SK-N-SH treated with all-trans-retinoic acid at 6 μM for 48 hours (cell line): ENCODE results near the gene SKIC3.

Experiments
- ARNTL ChIP-seq: fragments of 450-650 bp; formaldehyde crosslinking; IDR thresholded peaks from 2 replicates; pipeline ENCODE4 v1.5.0; 2020; ENCODE audit warnings: low read depth, mild to moderate bottlenecking, moderate library complexity, borderline replicate concordance
- BACH2 ChIP-seq: fragments of 250-450 bp; sonication (Bioruptor Pico); IDR thresholded peaks from 2 replicates; pipeline ENCODE4 v1.9.0; 2021; ENCODE audit warnings: mild to moderate bottlenecking, borderline replicate concordance
- GLIS3 ChIP-seq: fragments of 250-450 bp; sonication (Bioruptor Pico); IDR thresholded peaks from 2 replicates; pipeline ENCODE4 v1.5.0; 2020; ENCODE audit warnings: mild to moderate bottlenecking, moderate library complexity
- ISL1 ChIP-seq: fragments of 250-450 bp; sonication (Bioruptor Pico); IDR thresholded peaks from 2 replicates; pipeline ENCODE4 v2.1.2; 2022; ENCODE audit warnings: mild to moderate bottlenecking, moderate library complexity
- POU6F1 ChIP-seq: fragments of 250-450 bp; sonication (Bioruptor Pico); IDR thresholded peaks from 2 replicates; pipeline ENCODE4 v1.8.0; 2021; ENCODE audit warnings: low read depth, mild to moderate bottlenecking, moderate library complexity, borderline replicate concordance
- PPARA ChIP-seq: fragments of 250-450 bp; sonication (Bioruptor Pico); IDR thresholded peaks from 2 replicates; pipeline ENCODE4 v1.5.0; 2020; ENCODE audit warnings: mild to moderate bottlenecking, borderline replicate concordance
- RARB ChIP-seq: fragments of 250-450 bp; sonication (Bioruptor Pico); IDR thresholded peaks from 2 replicates; pipeline ENCODE4 v1.8.0; 2021; ENCODE audit warnings: mild to moderate bottlenecking, moderate library complexity
- TSHZ2 ChIP-seq: fragments of 250-450 bp; sonication (Bioruptor Pico); IDR thresholded peaks from 2 replicates; pipeline ENCODE4 v1.5.0; 2020; ENCODE audit warnings: mild to moderate bottlenecking, moderate library complexity
- ZC3H10 ChIP-seq: fragments of 250-450 bp; sonication (Bioruptor Pico); IDR thresholded peaks from 2 replicates; pipeline ENCODE4 v1.5.1; 2021; ENCODE audit warnings: mild to moderate bottlenecking, moderate library complexity
- ZFP3 ChIP-seq: fragments of 250-450 bp; sonication (Bioruptor Pico); IDR thresholded peaks from 2 replicates; pipeline ENCODE4 v1.5.0; 2020; ENCODE audit warnings: mild to moderate bottlenecking, moderate library complexity
- ZNF70 ChIP-seq: fragments of 450-650 bp; formaldehyde crosslinking; IDR thresholded peaks from 2 replicates; pipeline ENCODE4 v1.5.0; 2020; ENCODE audit warnings: mild to moderate bottlenecking, moderate library complexity
- ZNF8 ChIP-seq: fragments of 450-650 bp; formaldehyde crosslinking; IDR thresholded peaks from 2 replicates; pipeline ENCODE4 v1.5.0; 2020; ENCODE audit warnings: mild to moderate bottlenecking, moderate library complexity

DNA sequence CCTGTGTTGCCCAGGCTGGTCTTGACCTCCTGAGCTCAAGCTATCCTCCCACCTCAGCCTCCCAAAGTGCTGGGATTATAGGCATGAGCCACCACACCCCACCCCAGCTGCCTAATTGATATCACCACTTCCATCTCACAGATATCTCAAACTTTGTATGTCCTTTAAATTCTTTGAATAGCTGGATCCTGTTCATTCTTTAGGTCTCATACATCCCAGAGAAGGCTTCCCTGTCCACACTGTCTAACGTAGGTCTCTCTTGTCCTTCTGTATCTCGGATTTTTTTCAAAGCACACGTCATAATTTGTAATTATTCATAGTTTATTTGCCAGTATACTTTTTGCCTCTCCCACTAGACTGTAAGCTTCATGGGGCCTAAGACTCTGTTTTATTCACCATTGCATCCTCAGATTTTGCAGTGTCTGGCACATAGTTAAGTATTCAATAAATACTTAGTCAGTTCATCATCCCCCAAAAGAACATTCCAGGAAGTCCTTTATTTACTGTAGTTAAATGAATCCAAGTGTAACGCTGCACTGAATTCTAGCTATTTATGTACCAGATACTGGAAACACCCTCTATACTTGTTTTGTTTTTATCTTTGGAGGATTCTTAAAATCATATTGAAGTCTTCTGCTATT, 10.6 kb upstream of the SKIC3 start:
- TF ChIP-seq ARNTL (CRISPR knock-in tag): no peak
- TF ChIP-seq BACH2 (CRISPR knock-in tag): no peak
- TF ChIP-seq ZNF70: no peak
- TF ChIP-seq GLIS3: no peak
- no peak for TF ChIP-seq ZNF8
- TF ChIP-seq ISL1 (CRISPR knock-in tag): no peak
- no peak for TF ChIP-seq TSHZ2 (CRISPR knock-in tag)
- no peak for TF ChIP-seq ZFP3 (CRISPR knock-in tag)
- no peak for TF ChIP-seq RARB (CRISPR knock-in tag)
- TF ChIP-seq PPARA (CRISPR knock-in tag): no peak
- no peak for TF ChIP-seq ZC3H10 (CRISPR knock-in tag)
- TF ChIP-seq POU6F1 (CRISPR knock-in tag): no peak
